Panc1 (cell line): ENCODE measurements around the gene PHLPP1. TPM values are rescaled to one million over a fixed set of nuclear protein-coding genes. Genes with fewer than 3 reads are reported as not detected.

Experiments
- ATAC-seq: fragments of 200-7000 bp; cut with Tn5 transposase; 2 replicates; pipeline ENCODE4 v1.9.1; 2020; ENCODE audit warnings: mild to moderate bottlenecking, moderate library complexity
- BruUV-seq: library from RNA; stranded (reverse); fragments of 400-500 nt; replicated peaks from 2 replicates; lab custom pipeline; 2021; lab: Mats Ljungman, UMichigan
- CTCF ChIA-PET: fragments of 300-600 bp; sonication (Branson Sonifier 250); formaldehyde crosslinking; loops from one replicate; lab custom pipeline; 2022; ENCODE audit warnings: antibody characterized with exemption; lab: Charles Lee
- POLR2A ChIA-PET: fragments of 300-600 bp; sonication (Branson Sonifier 250); formaldehyde crosslinking; loops from one replicate; lab custom pipeline; 2022; ENCODE audit warnings: antibody characterized with exemption; lab: Charles Lee
- DNase-seq: peaks from one replicate; pipeline ENCODE4 v3.0.0-alpha.2; 2010; ENCODE audit warnings: low read depth, low spot score
- H3K27ac ChIP-seq: 2 replicates; pipeline ENCODE4 v1.5.1; 2011; ENCODE audit warnings: mild to moderate bottlenecking, low read length, inconsistent platforms
- H3K27me3 ChIP-seq: fragments of 200-500 bp; sonication (Bioruptor generic); 2 replicates; pipeline ENCODE4 v1.6.0; 2014; ENCODE audit warnings: low read length, inconsistent platforms; ENCODE audit not compliant: control insufficient read depth, insufficient read depth
- H3K36me3 ChIP-seq: fragments of 200-500 bp; sonication (Bioruptor generic); 2 replicates; pipeline ENCODE4 v1.5.1; 2014; ENCODE audit warnings: inconsistent platforms, mild to moderate bottlenecking, low read length, moderate library complexity; ENCODE audit not compliant: control insufficient read depth, insufficient read depth
- H3K4me1 ChIP-seq: 2 replicates; pipeline ENCODE4 v1.5.1; 2011; ENCODE audit warnings: inconsistent platforms, mild to moderate bottlenecking, low read length, moderate library complexity; ENCODE audit not compliant: control insufficient read depth, insufficient read depth
- H3K4me3 ChIP-seq, 2 experiments: 2 replicates each; pipeline ENCODE4 v1.5.1; 2011 to 2012; ENCODE audit warnings: low read depth in 2 of 2, low read length in 2 of 2, mild to moderate bottlenecking in 2 of 2, inconsistent platforms in 1 of 2, moderate library complexity in 1 of 2
- H3K9me3 ChIP-seq: fragments of 200-500 bp; sonication (Bioruptor generic); 2 replicates; pipeline ENCODE4 v1.5.1; 2014; ENCODE audit warnings: low read depth, mild to moderate bottlenecking, inconsistent platforms, low read length, moderate library complexity; ENCODE audit not compliant: control insufficient read depth, insufficient read depth
- CTCF ChIP-seq: fragments of 450-650 bp; IDR thresholded peaks from 2 replicates; pipeline ENCODE4 v1.5.1; 2017; ENCODE audit warnings: mild to moderate bottlenecking
- POLR2AphosphoS5 ChIP-seq: IDR thresholded peaks from 2 replicates; pipeline ENCODE4 v1.6.1; 2012; ENCODE audit warnings: mild to moderate bottlenecking, low read depth, low read length, moderate library complexity
- REST ChIP-seq, 2 experiments: IDR thresholded peaks; 2 replicates each; pipeline ENCODE4 v1.6.1; 2011 to 2012; ENCODE audit warnings: low read depth in 2 of 2, control low read depth in 1 of 2, low read length in 1 of 2, mild to moderate bottlenecking in 1 of 2, moderate library complexity in 1 of 2; ENCODE audit not compliant: insufficient read depth in 1 of 2
- SIN3A ChIP-seq: IDR thresholded peaks from 2 replicates; pipeline ENCODE4 v1.6.1; 2012; ENCODE audit warnings: low read depth, mild to moderate bottlenecking, low read length, moderate library complexity, borderline replicate concordance; ENCODE audit not compliant: insufficient read depth
- TCF7L2 ChIP-seq: IDR thresholded peaks from 2 replicates; pipeline ENCODE4 v1.6.1; 2011; ENCODE audit warnings: mild to moderate bottlenecking, low read depth, low read length, inconsistent platforms
- in situ Hi-C: cut with HindIII; loops from 2 replicates; pipeline ENCODE4 v1.10.0; 2016; ENCODE audit warnings: low sequenced_read_pairs, low pct_unique_long_range_greater_than_20kb
- intact Hi-C: fragments of 100-400 bp; cut with micrococcal nuclease; formaldehyde crosslinking; loops from one replicate; pipeline ENCODE4 v1.10.0; 2022; ENCODE audit not compliant: unreplicated experiment
- total RNA-seq: library from RNA; stranded (reverse); gene quantifications from one replicate; pipeline ENCODE4 v1.2.1, GENCODE V29; 2021; ENCODE audit not compliant: unreplicated experiment

Gene PHLPP1
- total RNA-seq, 1 experiment from 2014 or later: 6.3 TPM

- no peak for TF ChIP-seq SIN3A
- peak; percentile 68 for TF ChIP-seq CTCF
- TF ChIP-seq REST (IDR thresholded peaks at IDR 0.05; ENCODE audit: insufficient read depth in 1 of 2, low read depth in 2 of 2, low read length in 1 of 2): no peak
- in situ Hi-C loops: no loop called here
- Histone ChIP-seq H3K4me1 (no peaks in the 10 kb centered on the region), H3K27me3 (no peaks in the 10 kb centered on the region), H3K9me3 (no peaks in the 10 kb centered on the region), H3K27ac (no peak overlapping the region), H3K4me3 (no peak overlapping the region), H3K36me3 (no peaks in the 10 kb centered on the region; the same call in 1 of the 2 replicates)
- peak; percentile 90 for ATAC-seq
- no peak for DNase-seq
- POLR2A ChIA-PET: no interaction called here
- intact Hi-C loops: loop anchor here (2.0 kb wide), 1 partner anchor 243 kb away; the partner anchor contains the start of gene PHLPP1
- CTCF ChIA-PET: interaction anchor here (1.2 kb wide), 1 partner anchor 9 kb away, joined by 3 read pairs; no protein-coding TSS in a partner anchor
- no TSS peak for BruUV-seq
These were observed 242.6 kb downstream of the PHLPP1 start for GRCh38 chr18:62957885-62958472.

GRCh38 chr18:62959481-62959880, 244.1 kb downstream of the PHLPP1 start:
- POLR2A ChIA-PET: no interaction called here
- no peaks in the 10 kb centered on the region for H3K9me3 ChIP-seq
- DNase-seq (no peak), ATAC-seq (no peak)
- TF ChIP-seq TCF7L2: no peak
- TF ChIP-seq CTCF: no peak
- no peak for TF ChIP-seq REST (IDR thresholded peaks at IDR 0.05; ENCODE audit: insufficient read depth in 1 of 2, low read depth in 2 of 2, low read length in 1 of 2)
- TF ChIP-seq SIN3A: no peak
- no peak for TF ChIP-seq POLR2AphosphoS5
- H3K4me1 ChIP-seq: no peaks in the 10 kb centered on the region
- intact Hi-C loops (loop anchor here (2.0 kb wide), 1 partner anchor 245 kb away; the partner anchor contains the start of gene PHLPP1), in situ Hi-C loops (no loop called here)
- no peak overlapping the region for H3K4me3 ChIP-seq
- no peaks in the 10 kb centered on the region for H3K27me3 ChIP-seq
- no peaks in the 10 kb centered on the region; the same call in 1 of the 2 replicates for H3K36me3 ChIP-seq
- CTCF ChIA-PET: no interaction called here
- H3K27ac ChIP-seq: no peak overlapping the region
- BruUV-seq: no TSS peak
